Mesendoderm (in vitro differentiated cells): ENCODE results near the gene NAXE.

Source experiments
- DNase-seq: peaks from one replicate; pipeline ENCODE4 v3.0.0; 2013
- H2AK5ac ChIP-seq: 2 replicates; pipeline ENCODE4 v1.6.1; 2013; ENCODE audit warnings: low read length, inconsistent platforms
- H2BK120ac ChIP-seq: 2 replicates; pipeline ENCODE4 v1.6.1; 2013; ENCODE audit warnings: low read depth, mild to moderate bottlenecking, low read length, moderate library complexity, mixed read lengths
- H2BK15ac ChIP-seq: replicated peaks from 2 replicates; pipeline ENCODE4 v1.6.1; 2013; ENCODE audit warnings: low read depth, mild to moderate bottlenecking, moderate library complexity
- H2BK5ac ChIP-seq: 2 replicates; pipeline ENCODE4 v1.6.1; 2013; ENCODE audit warnings: low read length, inconsistent platforms
- H3K18ac ChIP-seq: 2 replicates; pipeline ENCODE4 v1.6.1; 2013; ENCODE audit warnings: mild to moderate bottlenecking, low read length, mixed read lengths
- H3K23ac ChIP-seq: one replicate; pipeline ENCODE4 v1.6.1; 2013; ENCODE audit warnings: low read length
- H3K27ac ChIP-seq: 2 replicates; pipeline ENCODE4 v1.5.1; 2013; ENCODE audit warnings: low read depth, mild to moderate bottlenecking, inconsistent platforms, low read length, moderate library complexity
- H3K27me3 ChIP-seq: 2 replicates; pipeline ENCODE4 v1.6.1; 2013; ENCODE audit warnings: low read length, control low read depth, mild to moderate bottlenecking, inconsistent platforms; ENCODE audit not compliant: insufficient read depth, poor library complexity
- H3K36me3 ChIP-seq: 2 replicates; pipeline ENCODE4 v1.6.1; 2013; ENCODE audit warnings: low read length, inconsistent platforms; ENCODE audit not compliant: control insufficient read depth, insufficient read depth
- H3K4ac ChIP-seq: one replicate; pipeline ENCODE4 v1.6.1; 2013; ENCODE audit warnings: low read depth, mild to moderate bottlenecking, low read length, moderate library complexity
- H3K4me1 ChIP-seq: 2 replicates; pipeline ENCODE4 v1.6.1; 2013; ENCODE audit warnings: low read depth, low read length, inconsistent platforms; ENCODE audit not compliant: control insufficient read depth
- H3K4me2 ChIP-seq: 2 replicates; pipeline ENCODE4 v1.6.1; 2013; ENCODE audit warnings: low read length
- H3K4me3 ChIP-seq: 2 replicates; pipeline ENCODE4 v1.5.1; 2013; ENCODE audit warnings: mild to moderate bottlenecking, low read length
- H3K56ac ChIP-seq: one replicate; pipeline ENCODE4 v1.6.1; 2013; ENCODE audit warnings: low read length
- H3K79me1 ChIP-seq: 2 replicates; pipeline ENCODE4 v1.6.1; 2013; ENCODE audit warnings: low read length, inconsistent platforms
- H3K79me2 ChIP-seq: 2 replicates; pipeline ENCODE4 v1.6.1; 2013; ENCODE audit warnings: mild to moderate bottlenecking, low read length; ENCODE audit not compliant: control insufficient read depth, insufficient read depth
- H3K9ac ChIP-seq: 2 replicates; pipeline ENCODE4 v1.6.1; 2013; ENCODE audit warnings: low read length, inconsistent platforms
- H4K5ac ChIP-seq: one replicate; pipeline ENCODE4 v1.6.1; 2013; ENCODE audit warnings: low read length
- H4K8ac ChIP-seq: one replicate; pipeline ENCODE4 v1.6.1; 2013; ENCODE audit warnings: low read depth, mild to moderate bottlenecking, control low read depth, low read length, moderate library complexity
- WGBS: extraction: QIAGEN DNeasy Blood & Tissue Kit; methylation state at CpG from one replicate; pipeline ENCODE4 v1.1.7; 2013; ENCODE audit warnings: low lambda C conversion rate, missing lambda C conversion rate; ENCODE audit not compliant: insufficient coverage; ENCODE audit errors: extremely low coverage; 5-methylcytosine and 5-hydroxymethylcytosine counted together

Gene NAXE

DNA sequence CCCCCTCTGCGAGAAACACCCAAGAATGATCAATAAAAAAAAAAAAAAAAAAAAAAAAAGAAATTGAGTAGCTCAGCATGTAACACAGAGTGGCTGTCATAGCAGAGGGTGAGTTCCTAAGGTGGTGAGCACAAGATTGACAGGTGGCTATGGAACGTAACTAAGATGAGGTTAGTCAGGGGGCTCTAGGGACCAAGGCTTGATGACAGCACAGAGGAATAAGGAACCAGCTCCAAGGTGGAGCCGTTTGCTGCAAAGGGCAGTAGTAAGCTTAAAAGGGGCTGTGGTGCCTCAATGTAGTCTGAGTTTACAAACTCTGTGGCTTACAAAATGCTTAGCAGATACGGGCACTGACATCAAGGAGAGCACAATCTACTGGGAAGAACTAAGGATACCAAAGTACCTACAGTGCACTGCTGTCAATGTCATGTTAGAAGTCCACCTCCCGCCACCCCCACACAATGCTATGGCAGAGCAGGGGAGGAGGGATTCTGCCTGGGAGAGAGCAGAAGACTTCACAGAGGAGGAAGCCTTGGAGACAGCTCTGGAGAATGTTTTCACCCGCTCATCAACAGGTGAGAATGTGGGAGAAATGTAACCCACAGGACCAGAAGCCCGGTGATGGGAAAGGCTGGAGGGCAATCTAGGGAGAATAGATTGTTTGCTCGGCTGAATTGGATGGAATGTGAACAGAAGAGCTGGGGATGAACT, 32.3 kb upstream of the NAXE start:
- WGBS, result no CpG with 5 or more reads among the region's 8 CpGs
- no peak overlapping the region for H3K4me3 ChIP-seq
- no peak overlapping the region for H3K4ac ChIP-seq
- no peak overlapping the region for H3K23ac ChIP-seq
- no peak overlapping the region for H3K27ac ChIP-seq
- H3K18ac ChIP-seq, result no peak overlapping the region
- H2AK5ac ChIP-seq, result no peak overlapping the region
- no peaks in the 10 kb centered on the region for H3K27me3 ChIP-seq
- peaks cover 7% of the 10 kb centered on the region for H3K36me3 ChIP-seq
- H4K8ac ChIP-seq, result no peak overlapping the region
- no peak overlapping the region for H3K56ac ChIP-seq
- no peak for DNase-seq
- H4K5ac ChIP-seq, result no peak overlapping the region
- no peak overlapping the region for H3K4me2 ChIP-seq
- no peaks in the 10 kb centered on the region for H3K79me1 ChIP-seq
- no peak overlapping the region for H2BK120ac ChIP-seq
- H2BK15ac ChIP-seq, result no peak overlapping the region
- no peak overlapping the region for H3K9ac ChIP-seq
- H3K79me2 ChIP-seq, result no peaks in the 10 kb centered on the region
- no peak overlapping the region for H2BK5ac ChIP-seq
- H3K4me1 ChIP-seq, result no peaks in the 10 kb centered on the region

DNA sequence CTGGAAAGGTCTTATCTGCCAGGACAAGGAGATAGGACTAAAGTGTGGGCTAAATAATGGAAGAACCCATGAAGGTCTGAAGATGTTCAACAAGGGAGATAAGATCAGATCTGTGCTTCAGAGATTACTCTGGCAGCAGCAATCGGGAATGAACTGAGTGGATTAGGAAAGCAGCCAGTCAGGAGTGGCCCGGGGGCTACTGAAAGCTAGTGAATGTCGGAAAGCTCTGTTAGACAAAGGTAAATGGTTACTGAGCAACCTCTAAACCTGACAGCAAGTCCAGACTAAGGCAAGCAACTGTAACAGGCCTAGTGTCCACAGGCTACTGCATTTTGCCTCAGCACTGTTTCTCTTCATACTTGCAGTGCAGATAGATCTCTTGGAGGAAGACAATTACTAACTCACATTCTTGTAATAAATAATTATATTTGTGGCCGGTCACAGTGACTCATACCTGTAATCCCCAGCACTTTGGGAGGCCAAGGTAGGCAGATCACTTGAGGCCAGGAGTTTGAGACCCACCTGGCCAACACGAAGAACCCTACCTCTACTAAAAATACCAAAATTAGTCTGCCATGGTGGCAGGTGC, 31.7 kb upstream of the NAXE start:
- H3K4me2 ChIP-seq, result no peak overlapping the region
- no peak overlapping the region for H3K9ac ChIP-seq
- H3K79me2 ChIP-seq, result no peaks in the 10 kb centered on the region
- H2BK5ac ChIP-seq, result no peak overlapping the region
- H3K4me1 ChIP-seq, result no peaks in the 10 kb centered on the region
- no peak overlapping the region for H3K27ac ChIP-seq
- H3K4me3 ChIP-seq, result no peak overlapping the region
- H3K56ac ChIP-seq, result no peak overlapping the region
- DNase-seq, result peak; percentile 82
- no peak overlapping the region for H3K18ac ChIP-seq
- H4K8ac ChIP-seq, result no peak overlapping the region
- H2BK120ac ChIP-seq, result no peak overlapping the region
- H2BK15ac ChIP-seq, result no peak overlapping the region
- no peak overlapping the region for H3K4ac ChIP-seq
- no CpG with 5 or more reads among the region's 5 CpGs for WGBS
- no peaks in the 10 kb centered on the region for H3K27me3 ChIP-seq
- H4K5ac ChIP-seq, result no peak overlapping the region
- H3K36me3 ChIP-seq, result peaks cover 9% of the 10 kb centered on the region
- no peaks in the 10 kb centered on the region for H3K79me1 ChIP-seq
- H2AK5ac ChIP-seq, result no peak overlapping the region
- H3K23ac ChIP-seq, result no peak overlapping the region

DNA sequence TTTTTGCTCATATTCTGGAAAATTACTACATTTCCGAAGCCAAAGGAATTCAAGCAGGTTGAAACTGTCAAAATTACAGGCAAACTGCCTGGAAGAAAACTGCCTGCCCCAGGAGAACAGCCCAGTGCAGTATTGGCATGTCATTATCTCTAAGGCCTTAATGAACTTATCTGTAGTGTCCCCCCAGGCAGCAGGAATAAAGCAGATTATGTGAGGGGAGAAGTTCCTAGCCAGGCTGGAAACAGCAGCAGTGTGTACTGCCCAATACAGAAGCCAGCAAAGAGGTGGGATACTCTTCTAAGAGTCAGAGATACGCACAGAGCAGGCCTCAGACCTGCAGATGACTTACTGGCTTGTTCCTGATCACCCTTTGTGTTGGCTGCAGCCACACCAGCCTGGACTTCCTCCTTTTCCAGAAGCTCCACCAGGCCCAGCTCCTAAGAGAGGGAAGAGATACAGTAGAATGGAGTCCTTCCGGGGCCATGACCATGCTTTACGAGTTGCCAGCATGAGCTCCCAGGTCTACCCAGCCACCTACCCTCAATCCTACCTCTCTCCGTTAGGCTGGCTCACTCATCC, 30.9 kb upstream of the NAXE start:
- Histone ChIP-seq H3K36me3 (peaks cover 11% of the 10 kb centered on the region), H4K5ac (no peak overlapping the region), H3K27me3 (no peaks in the 10 kb centered on the region), H2BK120ac (no peak overlapping the region), H2BK15ac (no peak overlapping the region), H2AK5ac (no peak overlapping the region), H3K23ac (no peak overlapping the region), H3K9ac (no peak overlapping the region), H3K4me3 (no peak overlapping the region), H3K79me2 (no peaks in the 10 kb centered on the region), H3K4me1 (no peaks in the 10 kb centered on the region), H3K4ac (no peak overlapping the region), H4K8ac (no peak overlapping the region), H3K18ac (no peak overlapping the region), H3K27ac (no peak overlapping the region), H3K4me2 (no peak overlapping the region), H2BK5ac (no peak overlapping the region), H3K56ac (no peak overlapping the region), H3K79me1 (no peaks in the 10 kb centered on the region)
- peak; percentile 76 for DNase-seq
- no CpG with 5 or more reads among the region's 5 CpGs for WGBS

- Histone ChIP-seq H3K4me2 (no peak overlapping the region), H3K27ac (no peak overlapping the region), H3K79me2 (no peaks in the 10 kb centered on the region), H3K36me3 (peaks cover 8% of the 10 kb centered on the region), H4K8ac (no peak overlapping the region), H3K27me3 (no peaks in the 10 kb centered on the region), H3K56ac (no peak overlapping the region), H3K18ac (no peak overlapping the region), H3K4me1 (no peaks in the 10 kb centered on the region), H3K23ac (no peak overlapping the region), H3K9ac (no peak overlapping the region), H2BK15ac (no peak overlapping the region), H2BK120ac (no peak overlapping the region), H2BK5ac (no peak overlapping the region), H4K5ac (no peak overlapping the region), H3K79me1 (no peaks in the 10 kb centered on the region), H3K4me3 (no peak overlapping the region), H3K4ac (no peak overlapping the region), H2AK5ac (no peak overlapping the region)
- WGBS, result no CpG with 5 or more reads among the region's 2 CpGs
- no peak for DNase-seq
These were observed 26.1 kb upstream of the NAXE start for GRCh38 chr1:156565519-156565918.

GRCh38 chr1:156566436-156566835, 25.1 kb upstream of the NAXE start:
- Histone ChIP-seq H3K27ac (no peak overlapping the region), H3K4me2 (no peak overlapping the region), H2BK15ac (no peak overlapping the region), H3K4me3 (no peak overlapping the region), H4K8ac (no peak overlapping the region), H3K4me1 (peaks cover 4% of the 10 kb centered on the region), H3K79me2 (peaks cover 3% of the 10 kb centered on the region), H3K79me1 (peaks cover 3% of the 10 kb centered on the region), H3K18ac (no peak overlapping the region), H4K5ac (no peak overlapping the region), H2BK120ac (no peak overlapping the region), H3K56ac (no peak overlapping the region), H3K4ac (no peak overlapping the region), H2AK5ac (no peak overlapping the region), H2BK5ac (no peak overlapping the region), H3K36me3 (peaks cover 6% of the 10 kb centered on the region), H3K27me3 (no peaks in the 10 kb centered on the region), H3K9ac (no peak overlapping the region), H3K23ac (no peak overlapping the region)
- no peak for DNase-seq
- no CpG with 5 or more reads among the region's 4 CpGs for WGBS
